DOHH2 (cell line): Measurements from ENCODE around the gene DENND4C.

Experiments used
- EZH2phosphoT487 ChIP-seq: fragments of 200-600 bp; sonication (generic); IDR thresholded peaks from 2 replicates; pipeline ENCODE4 v1.6.1; 2017; ENCODE audit warnings: borderline replicate concordance, mild to moderate bottlenecking, antibody characterized with exemption, low read length, moderate library complexity, mixed read lengths
- TF ChIP-seq, protein P1 (sequence below): fragments of 200-600 bp; sonication (generic); IDR thresholded peaks from one replicate; pipeline ENCODE4 v1.5.1; 2014; ENCODE audit warnings: antibody characterized with exemption, mild to moderate bottlenecking, low read depth, low read length; ENCODE audit not compliant: poor library complexity, severe bottlenecking

- TF ChIP-seq, protein P1, sequence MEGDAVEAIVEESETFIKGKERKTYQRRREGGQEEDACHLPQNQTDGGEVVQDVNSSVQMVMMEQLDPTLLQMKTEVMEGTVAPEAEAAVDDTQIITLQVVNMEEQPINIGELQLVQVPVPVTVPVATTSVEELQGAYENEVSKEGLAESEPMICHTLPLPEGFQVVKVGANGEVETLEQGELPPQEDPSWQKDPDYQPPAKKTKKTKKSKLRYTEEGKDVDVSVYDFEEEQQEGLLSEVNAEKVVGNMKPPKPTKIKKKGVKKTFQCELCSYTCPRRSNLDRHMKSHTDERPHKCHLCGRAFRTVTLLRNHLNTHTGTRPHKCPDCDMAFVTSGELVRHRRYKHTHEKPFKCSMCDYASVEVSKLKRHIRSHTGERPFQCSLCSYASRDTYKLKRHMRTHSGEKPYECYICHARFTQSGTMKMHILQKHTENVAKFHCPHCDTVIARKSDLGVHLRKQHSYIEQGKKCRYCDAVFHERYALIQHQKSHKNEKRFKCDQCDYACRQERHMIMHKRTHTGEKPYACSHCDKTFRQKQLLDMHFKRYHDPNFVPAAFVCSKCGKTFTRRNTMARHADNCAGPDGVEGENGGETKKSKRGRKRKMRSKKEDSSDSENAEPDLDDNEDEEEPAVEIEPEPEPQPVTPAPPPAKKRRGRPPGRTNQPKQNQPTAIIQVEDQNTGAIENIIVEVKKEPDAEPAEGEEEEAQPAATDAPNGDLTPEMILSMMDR: no peak
- no peak for TF ChIP-seq EZH2phosphoT487
These were observed 2.3 kb downstream of the DENND4C start for GRCh38 chr9:19232823-19233194.
